ENCODE measurements around the gene L1TD1.

GRCh38 chr1:62222321-62222720 is 27.7 kb downstream of the L1TD1 start:
- TF ChIP-seq SPI1 (IDR thresholded peaks at IDR 0.05; ENCODE audit: low read depth, low read length) (no peak), POLR2AphosphoS5 (IDR thresholded peaks at IDR 0.05; ENCODE audit: low read depth, low read length) (no peak), POLR2A (IDR thresholded peaks at IDR 0.05; ENCODE audit: low read depth, low read length) (no peak)

Measured in GM12891 (cell line).